HL-60 (cell line): ENCODE measurements around the gene PACSIN3.

Experiments
- DNase-seq, 2 experiments: peaks; one replicate each; pipeline ENCODE4 v3.0.0-alpha.2; 2010 to 2020; ENCODE audit warnings: low read depth in 1 of 2, low spot score in 1 of 2
- H3K27ac ChIP-seq: fragments of 250-450 bp; sonication (Bioruptor Pico); replicated peaks from 2 replicates; pipeline ENCODE4 v1.5.1; 2020; ENCODE audit warnings: mild to moderate bottlenecking, moderate library complexity
- H3K27me3 ChIP-seq: fragments of 250-450 bp; sonication (Bioruptor Pico); 2 replicates; pipeline ENCODE4 v1.5.1; 2021; ENCODE audit warnings: mild to moderate bottlenecking, moderate library complexity; ENCODE audit not compliant: insufficient read depth, poor library complexity, severe bottlenecking
- H3K4me3 ChIP-seq: replicated peaks from 2 replicates; pipeline ENCODE4 v1.5.1; 2011; ENCODE audit warnings: mild to moderate bottlenecking, control low read depth, low read length; ENCODE audit not compliant: insufficient read depth
- CTCF ChIP-seq: IDR thresholded peaks from one replicate; pipeline ENCODE4 v1.5.1; 2011; ENCODE audit warnings: low read length, control low read depth, inconsistent platforms; ENCODE audit not compliant: insufficient read depth
- GABPA ChIP-seq: IDR thresholded peaks from 2 replicates; pipeline ENCODE4 v1.6.1; 2012; ENCODE audit warnings: low read depth
- POLR2AphosphoS5 ChIP-seq: IDR thresholded peaks from 2 replicates; pipeline ENCODE4 v1.6.1; 2012; ENCODE audit warnings: low read depth
- SPI1 ChIP-seq: IDR thresholded peaks from 2 replicates; pipeline ENCODE4 v1.6.1; 2012; ENCODE audit warnings: low read depth, mild to moderate bottlenecking, borderline replicate concordance
- TF ChIP-seq, protein P1 (sequence below): IDR thresholded peaks from 2 replicates; pipeline ENCODE4 v1.6.1; 2012; ENCODE audit warnings: low read depth; ENCODE audit not compliant: insufficient replicate concordance

Gene PACSIN3

GRCh38 chr11:47233989-47234668, 47.9 kb upstream of the PACSIN3 start:
- Histone ChIP-seq H3K27ac (no peak overlapping the region), H3K4me3 (no peak overlapping the region), H3K27me3 (no peaks in the 10 kb centered on the region)
- DNase-seq: peak in 1 of 2 experiments; percentile 21
- no peak for TF ChIP-seq CTCF
- no peak for TF ChIP-seq GABPA
- no peak for TF ChIP-seq SPI1

DNA sequence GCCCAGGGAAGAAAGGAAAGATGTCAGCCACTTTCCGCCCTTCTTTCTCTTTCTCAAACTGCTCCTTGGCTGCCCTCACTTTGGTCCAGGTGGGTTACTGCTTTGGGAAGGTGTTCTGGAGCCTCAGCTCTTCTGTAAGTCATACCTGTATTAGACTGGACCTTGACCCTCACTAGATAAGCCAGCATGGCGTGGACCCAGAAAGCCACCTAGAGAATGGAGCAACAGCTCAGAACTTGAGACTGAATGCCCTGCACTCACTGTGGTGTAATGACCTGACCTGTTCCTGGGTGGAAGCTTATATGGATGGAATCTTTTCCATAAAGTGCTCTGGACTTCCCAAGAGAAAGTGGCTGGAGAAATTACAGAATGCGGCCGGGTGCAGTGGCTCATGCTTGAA, 46.8 kb upstream of the PACSIN3 start:
- TF ChIP-seq SPI1 (no peak), POLR2AphosphoS5 (no peak), GABPA (no peak), CTCF (no peak)
- TF ChIP-seq, protein P1, sequence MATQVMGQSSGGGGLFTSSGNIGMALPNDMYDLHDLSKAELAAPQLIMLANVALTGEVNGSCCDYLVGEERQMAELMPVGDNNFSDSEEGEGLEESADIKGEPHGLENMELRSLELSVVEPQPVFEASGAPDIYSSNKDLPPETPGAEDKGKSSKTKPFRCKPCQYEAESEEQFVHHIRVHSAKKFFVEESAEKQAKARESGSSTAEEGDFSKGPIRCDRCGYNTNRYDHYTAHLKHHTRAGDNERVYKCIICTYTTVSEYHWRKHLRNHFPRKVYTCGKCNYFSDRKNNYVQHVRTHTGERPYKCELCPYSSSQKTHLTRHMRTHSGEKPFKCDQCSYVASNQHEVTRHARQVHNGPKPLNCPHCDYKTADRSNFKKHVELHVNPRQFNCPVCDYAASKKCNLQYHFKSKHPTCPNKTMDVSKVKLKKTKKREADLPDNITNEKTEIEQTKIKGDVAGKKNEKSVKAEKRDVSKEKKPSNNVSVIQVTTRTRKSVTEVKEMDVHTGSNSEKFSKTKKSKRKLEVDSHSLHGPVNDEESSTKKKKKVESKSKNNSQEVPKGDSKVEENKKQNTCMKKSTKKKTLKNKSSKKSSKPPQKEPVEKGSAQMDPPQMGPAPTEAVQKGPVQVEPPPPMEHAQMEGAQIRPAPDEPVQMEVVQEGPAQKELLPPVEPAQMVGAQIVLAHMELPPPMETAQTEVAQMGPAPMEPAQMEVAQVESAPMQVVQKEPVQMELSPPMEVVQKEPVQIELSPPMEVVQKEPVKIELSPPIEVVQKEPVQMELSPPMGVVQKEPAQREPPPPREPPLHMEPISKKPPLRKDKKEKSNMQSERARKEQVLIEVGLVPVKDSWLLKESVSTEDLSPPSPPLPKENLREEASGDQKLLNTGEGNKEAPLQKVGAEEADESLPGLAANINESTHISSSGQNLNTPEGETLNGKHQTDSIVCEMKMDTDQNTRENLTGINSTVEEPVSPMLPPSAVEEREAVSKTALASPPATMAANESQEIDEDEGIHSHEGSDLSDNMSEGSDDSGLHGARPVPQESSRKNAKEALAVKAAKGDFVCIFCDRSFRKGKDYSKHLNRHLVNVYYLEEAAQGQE: no peak
- no peak for DNase-seq
- H3K27me3 ChIP-seq: no peaks in the 10 kb centered on the region

GRCh38 chr11:47229161-47229560, 42.9 kb upstream of the PACSIN3 start:
- DNase-seq: no peak
- no peaks in the 10 kb centered on the region for H3K27me3 ChIP-seq
- no peak overlapping the region for H3K4me3 ChIP-seq
- H3K27ac ChIP-seq: no peak overlapping the region
- TF ChIP-seq GABPA (no peak), CTCF (no peak), POLR2AphosphoS5 (no peak), SPI1 (no peak)
- TF ChIP-seq, protein P1: no peak

More for the DNA sequence above, 46.8 kb upstream of the PACSIN3 start:
- Histone ChIP-seq H3K27ac (no peak overlapping the region), H3K4me3 (no peak overlapping the region)
